GM18870 (cell line): ENCODE results near the gene ATXN10.

Source experiments
- ATAC-seq: cut with Tn5 transposase; IDR thresholded peaks from one replicate; pipeline ENCODE4 v1.9.1; 2021; ENCODE audit warnings: moderate library complexity; ENCODE audit not compliant: unreplicated experiment

The ATXN10 gene

GRCh38 chr22:45887202-45888131, 215.8 kb downstream of the ATXN10 start:
- no peak for ATAC-seq

GRCh38 chr22:45888221-45889092, 216.8 kb downstream of the ATXN10 start:
- no peak for ATAC-seq

- no peak for ATAC-seq
Observed at GRCh38 chr22:45889093-45889538, 217.5 kb downstream of the ATXN10 start.

- ATAC-seq: no peak
Observed at GRCh38 chr22:45889539-45890350, 218.1 kb downstream of the ATXN10 start.

GRCh38 chr22:45890351-45890635, 218.7 kb downstream of the ATXN10 start:
- no peak for ATAC-seq

GRCh38 chr22:45891021-45891421, 219.4 kb downstream of the ATXN10 start:
- no peak for ATAC-seq

GRCh38 chr22:45891471-45891995, 219.9 kb downstream of the ATXN10 start:
- ATAC-seq: no peak

GRCh38 chr22:45891996-45892621, 220.5 kb downstream of the ATXN10 start:
- ATAC-seq: no peak

GRCh38 chr22:45892681-45893461, 221.2 kb downstream of the ATXN10 start:
- no peak for ATAC-seq

GRCh38 chr22:45893516-45893915, 221.9 kb downstream of the ATXN10 start:
- ATAC-seq: no peak
